Endometrium (tissue), 2 donors: ENCODE measurements around the gene ST8SIA6.
"Not testable (repeated sequence)": the region's sequence is repeated elsewhere in the genome, so short reads cannot be mapped to it uniquely, and the experiment has no call there.

Source experiments
- FAIRE-seq: peaks from 2 replicates; lab custom pipeline; 2012; peaks lifted over from hg19 to GRCh38; lab: Jason Lieb, UNC
- donor health status: control.
- donor health status: control.

The ST8SIA6 gene

DNA sequence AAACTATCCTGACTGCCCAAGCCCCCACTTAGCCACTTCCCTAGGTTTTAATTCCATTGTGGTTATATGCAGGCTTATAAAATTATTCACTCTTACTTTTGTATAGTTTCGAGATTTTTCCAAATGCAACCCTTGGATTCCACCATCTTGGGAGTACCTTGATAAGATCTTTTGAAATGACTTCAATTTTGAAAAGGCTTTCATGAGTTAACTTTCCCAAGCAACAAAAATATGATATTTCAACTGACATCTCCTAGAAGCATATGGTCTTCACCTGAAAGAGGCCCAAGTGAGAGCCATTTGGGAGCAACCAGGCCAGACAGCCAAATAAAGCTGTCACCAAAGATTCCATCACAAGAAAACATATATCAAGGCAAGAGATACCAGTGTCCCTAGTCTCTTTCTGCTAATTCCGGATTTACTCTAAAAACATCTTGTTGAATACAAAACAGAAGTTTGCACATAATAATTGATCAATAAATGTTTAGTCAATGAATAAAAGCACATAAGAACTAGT lies 1.7 kb upstream of the ST8SIA6 start:
- FAIRE-seq, result no peak

DNA sequence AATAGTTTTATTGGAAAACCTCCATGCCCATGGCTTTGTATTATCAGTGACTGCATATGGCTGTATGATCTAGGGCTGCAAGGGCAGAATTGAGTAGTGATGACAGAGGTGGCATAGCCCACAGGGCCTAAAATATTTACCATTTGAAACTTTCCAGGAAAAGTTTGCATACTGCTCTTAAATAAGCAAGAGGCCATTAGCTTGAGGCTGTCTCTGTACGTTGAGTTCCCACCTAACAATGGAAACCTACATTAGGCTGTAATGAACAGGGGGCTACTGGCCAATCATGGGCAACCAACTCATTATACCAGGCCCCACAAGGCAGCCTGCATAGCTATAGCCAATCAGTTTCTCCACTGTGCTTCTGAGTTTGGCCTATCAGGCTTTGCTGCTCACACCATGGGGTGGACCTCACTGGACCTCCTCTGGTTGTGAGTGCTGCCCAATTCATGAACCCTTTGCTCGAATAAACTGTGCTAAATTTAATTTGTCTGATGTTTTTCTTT lies 673 bp upstream of the ST8SIA6 start:
- no peak for FAIRE-seq

DNA sequence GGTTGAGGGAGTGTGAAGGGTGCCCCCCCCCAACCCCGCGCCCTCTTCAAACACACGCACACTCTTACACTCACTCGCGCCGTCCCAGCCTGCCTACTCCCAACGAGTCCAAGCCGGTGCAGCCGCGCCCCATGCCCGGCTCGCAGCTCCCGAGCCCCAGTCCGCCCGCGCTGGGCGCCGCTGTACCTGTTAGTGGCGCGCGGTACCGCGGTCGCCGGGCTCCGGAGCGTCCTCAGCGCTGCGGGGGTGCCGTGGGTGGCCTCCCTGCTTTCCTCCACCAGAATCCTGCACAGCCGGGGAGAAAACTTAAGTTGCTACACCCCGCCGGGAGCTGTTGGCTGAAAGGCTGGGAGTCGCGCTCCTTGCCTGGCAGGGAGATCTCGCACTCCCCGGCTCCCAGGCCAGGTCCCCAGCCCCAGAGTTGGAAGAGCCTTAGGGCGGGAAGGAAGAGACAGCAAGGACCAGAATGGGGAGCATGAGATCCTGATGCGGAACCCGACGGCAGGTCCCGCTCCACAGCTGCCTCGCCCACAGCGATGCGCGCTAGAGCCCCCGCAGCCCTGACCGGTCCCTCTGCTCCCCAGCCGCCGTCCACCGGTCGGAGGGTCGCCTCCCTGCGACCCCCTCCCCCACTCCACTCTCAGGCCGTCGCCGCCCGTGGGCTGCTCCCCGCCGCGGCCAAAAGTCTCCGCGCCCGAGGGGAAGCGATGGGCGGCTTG lies 863 bp downstream of the ST8SIA6 start:
- FAIRE-seq, result no peak

DNA sequence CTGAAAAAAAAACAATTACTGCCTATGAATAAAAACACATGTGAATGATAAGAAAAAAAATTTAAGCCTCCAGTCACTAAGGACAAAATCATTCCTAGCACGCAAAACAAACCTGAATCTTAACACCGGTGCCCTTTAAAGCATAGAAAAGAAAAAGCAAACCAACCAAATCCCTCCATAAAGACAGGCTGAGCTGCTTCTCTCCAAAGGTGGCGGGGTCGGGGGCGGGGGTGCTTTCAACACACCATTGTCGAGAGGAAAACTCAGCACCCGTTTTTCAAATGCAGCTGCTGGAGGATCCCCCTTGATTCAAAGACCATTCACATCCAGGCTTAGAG lies 1.4 kb downstream of the ST8SIA6 start:
- no peak for FAIRE-seq

DNA sequence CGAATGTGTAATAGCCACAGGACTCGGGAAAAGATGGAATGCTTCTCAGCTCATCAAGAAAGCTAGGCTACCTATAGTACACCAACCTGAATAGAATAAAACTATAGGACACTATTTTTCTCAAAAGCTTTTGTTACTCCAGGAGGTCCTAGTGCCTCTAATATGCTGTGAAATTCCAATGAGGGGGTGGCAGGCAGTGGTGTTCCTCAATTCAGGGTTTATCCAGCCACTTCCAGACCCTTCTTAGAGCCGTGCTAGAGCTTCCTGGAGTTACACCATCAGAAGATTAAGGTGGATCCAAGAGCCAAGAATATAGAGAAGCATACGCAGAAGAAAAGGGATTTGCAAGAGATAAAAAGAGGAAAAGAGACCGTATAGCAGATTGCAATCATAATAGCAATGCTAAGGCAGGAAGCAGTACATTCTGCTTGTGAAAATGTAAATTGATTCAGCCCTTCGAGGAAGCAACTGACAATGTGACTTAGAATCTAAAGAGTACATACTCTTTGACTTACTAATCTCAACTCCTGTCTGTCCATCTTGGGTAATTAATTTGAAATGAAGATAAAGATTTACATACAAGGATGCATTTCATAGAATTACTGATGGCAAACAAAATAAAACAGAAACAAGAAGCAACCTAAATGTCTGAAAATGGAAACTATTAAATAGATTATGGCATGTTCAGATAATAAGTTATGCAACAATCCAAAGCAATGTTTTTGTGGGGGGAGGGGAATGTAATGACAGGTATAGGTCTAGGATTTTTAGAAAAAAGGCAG lies 2.1 kb downstream of the ST8SIA6 start:
- no peak for FAIRE-seq

DNA sequence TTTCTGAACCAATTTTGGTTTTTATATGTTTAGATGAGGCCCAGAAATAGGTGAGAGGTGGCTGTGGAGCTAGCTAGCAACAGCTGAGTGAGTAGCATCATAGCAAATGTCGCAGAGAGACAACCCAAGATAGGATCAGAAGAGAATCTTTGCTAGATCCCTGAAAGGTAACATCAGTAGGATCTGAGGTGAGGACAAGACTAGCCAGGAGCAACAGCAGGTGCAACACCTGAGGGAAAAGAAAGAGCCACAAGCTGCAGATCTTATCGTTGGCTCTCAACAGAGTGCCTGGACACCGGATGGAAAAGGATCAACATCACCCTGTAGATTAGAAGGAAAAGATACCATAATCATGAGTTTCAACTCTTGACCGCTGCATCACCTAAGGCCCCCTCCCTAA lies 4.4 kb downstream of the ST8SIA6 start:
- no peak for FAIRE-seq

DNA sequence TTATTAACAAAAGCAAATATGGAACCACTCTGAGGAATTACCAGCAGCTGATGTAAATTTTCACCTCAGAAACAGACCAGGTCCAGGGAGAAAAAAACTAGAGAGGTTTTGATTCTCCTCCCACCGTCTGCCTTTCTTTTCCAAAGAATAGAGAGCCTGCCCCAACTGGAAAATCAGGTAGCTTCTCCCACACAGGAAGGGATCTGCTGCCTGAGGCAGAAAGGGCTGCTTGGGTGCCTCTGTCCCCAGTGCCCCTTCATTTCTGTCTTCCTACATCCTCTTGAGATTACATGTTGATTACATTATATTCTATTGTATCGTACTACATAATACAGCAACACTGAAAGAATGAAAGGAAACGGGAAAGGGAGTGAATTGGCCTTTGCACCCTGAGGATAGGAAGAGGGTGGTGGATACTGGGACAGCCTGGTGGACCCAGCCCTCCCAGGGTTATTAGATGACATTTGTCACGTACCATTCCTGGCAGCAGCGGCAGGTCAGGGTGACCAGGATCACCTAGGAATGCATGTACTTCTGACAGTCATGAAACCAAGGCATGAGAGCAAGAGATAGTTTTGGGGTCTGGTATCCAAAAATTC lies 8.9 kb downstream of the ST8SIA6 start:
- FAIRE-seq, result no peak

DNA sequence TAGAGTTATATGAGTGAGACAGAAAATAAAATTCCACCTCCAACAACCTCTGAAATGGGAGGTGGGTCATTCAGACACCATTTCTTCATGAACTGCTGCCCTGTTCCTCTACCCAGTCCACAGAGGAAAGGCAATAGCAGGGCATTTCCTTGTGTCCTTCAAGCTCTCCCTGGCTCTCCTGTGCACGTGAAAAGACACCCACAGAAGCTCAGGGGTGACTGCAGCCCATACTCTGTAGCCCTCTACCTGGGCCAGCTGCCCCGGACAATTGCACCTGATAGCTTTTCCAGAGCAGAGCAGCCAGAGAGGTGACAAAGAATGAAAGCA lies 10.0 kb downstream of the ST8SIA6 start:
- FAIRE-seq, result no peak

DNA sequence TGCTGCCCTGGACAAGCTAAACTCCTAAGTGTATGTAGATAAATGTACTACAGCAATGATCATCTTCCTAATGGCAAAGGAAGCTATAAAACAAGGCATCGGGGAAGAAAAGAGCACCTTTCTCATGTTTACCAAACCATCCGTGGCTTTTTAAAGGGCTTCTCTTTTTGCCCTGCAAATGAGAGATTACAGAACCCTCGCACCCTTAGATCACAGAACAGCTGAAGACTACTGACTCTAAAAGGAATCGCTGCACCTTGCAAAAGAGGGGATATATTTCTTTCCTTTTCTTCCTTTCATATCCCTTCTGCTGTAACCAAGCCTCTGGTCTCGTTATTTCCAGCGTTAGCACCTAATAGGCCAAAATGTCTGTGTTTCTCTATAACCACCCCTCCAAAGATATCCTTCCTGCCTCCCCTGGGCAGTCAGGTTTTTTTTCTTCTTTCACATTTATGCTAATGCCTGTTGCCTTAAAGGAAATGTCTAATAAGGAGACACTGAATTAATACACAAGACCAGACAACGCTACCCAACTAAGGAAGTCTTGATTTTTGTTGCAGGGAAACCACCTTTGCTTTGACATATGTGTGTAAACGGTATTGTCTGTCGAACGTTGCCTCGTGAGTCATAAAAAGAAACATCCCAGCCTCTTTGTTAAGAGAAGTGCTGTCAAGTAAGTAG lies 10.5 kb downstream of the ST8SIA6 start:
- FAIRE-seq, result no peak

DNA sequence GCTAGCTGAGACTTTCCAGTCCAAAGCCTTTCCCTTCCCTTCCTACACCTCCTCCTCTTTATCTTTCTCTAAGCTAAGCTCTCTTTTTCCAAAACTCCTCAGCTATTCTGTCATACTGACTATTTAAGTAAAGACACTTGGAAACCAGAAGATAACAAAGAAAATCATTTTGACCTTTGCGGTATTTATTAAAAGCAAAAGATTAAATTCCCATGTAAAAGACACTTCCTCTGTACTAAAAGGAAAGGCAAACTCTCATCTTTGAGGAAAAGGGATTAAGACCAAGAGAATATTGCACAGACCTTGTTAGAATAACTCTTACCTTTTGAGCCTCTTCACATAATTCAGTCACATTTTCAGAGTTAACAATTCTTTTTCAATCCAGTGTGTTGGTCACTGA lies 15.8 kb downstream of the ST8SIA6 start:
- FAIRE-seq, result no peak

DNA sequence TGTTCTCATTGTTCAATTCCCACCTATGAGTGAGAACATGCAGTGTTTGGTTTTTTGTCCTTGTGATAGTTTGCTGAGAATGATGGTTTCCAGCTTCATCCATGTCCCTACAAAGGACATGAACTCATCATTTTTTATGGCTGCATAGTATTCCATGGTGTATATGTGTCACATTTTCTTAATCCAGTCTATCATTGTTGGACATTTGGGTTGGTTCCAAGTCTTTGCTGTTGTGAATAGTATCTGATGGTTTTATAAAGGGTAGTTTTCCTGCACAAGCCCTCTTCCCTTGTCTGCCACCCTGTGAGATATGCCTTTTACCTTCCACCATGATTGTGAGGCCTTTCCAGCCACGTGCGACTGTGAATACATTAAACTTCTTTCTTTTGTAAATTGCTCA lies 17.8 kb downstream of the ST8SIA6 start:
- not testable (repeated sequence) for FAIRE-seq

DNA sequence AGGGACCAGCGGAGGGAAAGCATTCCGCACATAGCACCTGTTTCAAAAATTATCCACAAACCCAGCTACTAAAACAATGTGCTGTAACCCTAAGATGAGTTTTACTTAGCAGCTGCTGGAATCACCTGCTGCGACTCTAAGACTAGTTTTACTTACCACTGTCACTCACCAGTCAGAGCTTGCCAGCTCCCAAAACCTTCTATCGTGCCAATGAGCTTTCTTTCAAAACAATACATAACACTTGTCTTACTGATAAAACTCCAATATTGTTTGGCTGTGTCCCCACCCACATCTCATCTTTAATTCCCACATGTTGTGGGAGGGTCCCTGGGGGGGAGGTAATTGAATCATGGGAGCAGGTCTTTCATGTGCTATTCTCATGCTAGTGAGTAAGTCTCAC lies 18.4 kb downstream of the ST8SIA6 start:
- no peak for FAIRE-seq

DNA sequence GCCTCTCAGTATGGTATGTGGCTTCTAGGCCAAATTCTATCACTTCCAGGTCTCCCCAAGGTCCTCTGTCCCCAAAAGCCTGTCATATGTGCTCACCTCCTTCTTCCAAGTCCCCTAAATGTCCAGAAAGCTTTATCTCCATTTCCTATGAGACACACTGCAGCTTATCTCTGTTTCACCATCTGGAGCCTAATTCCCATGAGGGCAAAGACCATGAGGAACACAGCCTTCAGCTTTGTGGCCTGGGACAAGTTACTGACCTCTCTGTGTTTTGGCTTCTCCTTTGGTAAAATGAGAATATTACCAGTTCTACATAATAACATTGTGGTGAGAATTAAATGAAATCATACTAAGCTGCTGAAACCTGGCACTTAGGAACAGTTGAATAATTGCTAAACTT lies 19.2 kb downstream of the ST8SIA6 start:
- FAIRE-seq, result no peak

DNA sequence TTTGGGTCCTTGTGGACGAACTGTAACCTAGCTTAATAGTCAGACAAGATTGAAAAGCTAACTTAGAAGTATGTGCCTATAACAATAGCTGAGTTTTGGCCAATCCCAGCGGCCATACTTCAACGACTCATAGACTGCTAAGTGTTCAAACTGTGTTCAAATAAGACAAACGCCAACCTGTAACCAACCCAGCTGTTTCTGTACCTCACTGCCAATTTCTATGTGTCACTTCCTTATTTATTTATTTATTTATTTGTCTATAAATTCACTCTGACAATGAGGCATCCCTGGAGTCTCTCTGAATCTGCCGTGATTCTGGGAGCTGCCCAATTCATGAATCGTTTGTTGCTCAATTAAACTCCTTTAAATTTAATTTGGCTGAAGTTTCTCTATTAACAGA lies 21.7 kb downstream of the ST8SIA6 start:
- FAIRE-seq, result no peak

DNA sequence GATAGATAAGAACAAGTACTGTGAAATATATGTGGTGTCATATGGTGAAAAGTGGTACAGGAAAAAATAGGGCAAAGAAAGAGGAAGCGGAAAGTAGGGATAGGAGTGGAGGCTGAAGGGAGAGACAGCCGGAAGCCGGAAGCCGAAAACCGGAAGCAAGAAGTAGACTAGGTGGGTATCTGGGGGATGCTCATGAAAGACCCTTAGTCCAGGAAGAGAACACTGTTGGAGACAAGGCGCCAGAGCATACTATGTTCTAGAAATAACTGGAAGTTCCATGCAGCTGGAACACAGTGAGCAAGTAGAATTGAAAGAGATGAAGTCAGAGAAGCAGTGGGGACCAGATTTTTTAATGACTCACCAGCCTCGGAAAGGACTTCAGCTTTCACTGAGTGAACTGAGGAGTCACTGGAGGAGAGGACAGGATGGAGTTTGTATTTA lies 22.5 kb downstream of the ST8SIA6 start:
- FAIRE-seq, result no peak

DNA sequence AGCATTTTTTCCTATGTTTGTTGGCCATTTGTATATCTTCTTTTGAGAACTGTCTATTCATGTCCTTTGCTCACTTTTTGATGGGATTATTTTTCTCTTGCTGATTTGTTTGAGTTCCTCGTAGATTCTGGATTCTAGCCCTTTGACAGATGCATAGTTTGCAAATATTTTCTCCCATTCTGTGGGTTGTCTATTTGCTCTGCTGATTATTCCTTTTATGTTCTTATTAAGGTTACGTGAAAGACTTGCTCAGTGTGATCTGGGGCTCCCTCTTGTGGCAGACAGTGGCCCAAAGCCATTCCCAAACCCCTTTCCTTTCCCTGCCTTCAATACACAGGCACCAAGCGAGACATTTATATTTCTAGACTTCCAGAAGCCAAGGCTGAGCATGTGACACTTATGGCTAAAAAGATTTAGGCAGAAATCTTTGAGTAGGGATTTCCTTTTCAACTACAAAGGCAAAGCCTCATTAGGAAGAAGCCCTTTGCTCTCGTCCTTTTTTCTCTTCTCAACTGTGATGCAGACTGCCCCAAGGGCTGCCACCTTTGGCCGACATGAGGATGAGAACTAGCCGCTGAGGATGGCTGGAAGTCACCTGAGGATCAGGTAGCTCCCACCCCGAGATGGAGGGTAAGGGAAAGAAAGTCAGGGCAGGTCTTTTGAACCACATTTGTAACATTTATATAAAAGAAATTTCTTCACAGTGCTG lies 23.6 kb downstream of the ST8SIA6 start:
- FAIRE-seq, result peak; percentile 54

DNA sequence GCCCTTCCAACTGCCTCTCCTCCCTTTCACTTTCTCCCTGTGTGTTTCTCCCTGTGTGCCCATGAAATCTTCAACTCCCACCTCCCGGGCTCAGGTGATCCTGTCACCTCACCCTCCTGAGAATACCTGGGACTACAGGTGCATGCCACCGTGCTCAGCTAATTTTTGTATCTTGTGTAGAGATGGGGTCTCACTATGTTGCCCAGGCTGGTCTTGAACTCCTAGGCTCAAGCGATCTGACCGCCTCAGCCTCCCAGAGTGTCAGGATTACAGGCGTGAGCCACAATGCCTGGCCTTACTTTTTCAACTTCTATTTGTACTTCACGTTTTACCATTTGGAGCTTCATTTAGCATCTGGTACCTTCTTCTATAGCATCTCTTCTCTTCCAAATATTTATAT lies 24.9 kb downstream of the ST8SIA6 start:
- FAIRE-seq, result no peak

DNA sequence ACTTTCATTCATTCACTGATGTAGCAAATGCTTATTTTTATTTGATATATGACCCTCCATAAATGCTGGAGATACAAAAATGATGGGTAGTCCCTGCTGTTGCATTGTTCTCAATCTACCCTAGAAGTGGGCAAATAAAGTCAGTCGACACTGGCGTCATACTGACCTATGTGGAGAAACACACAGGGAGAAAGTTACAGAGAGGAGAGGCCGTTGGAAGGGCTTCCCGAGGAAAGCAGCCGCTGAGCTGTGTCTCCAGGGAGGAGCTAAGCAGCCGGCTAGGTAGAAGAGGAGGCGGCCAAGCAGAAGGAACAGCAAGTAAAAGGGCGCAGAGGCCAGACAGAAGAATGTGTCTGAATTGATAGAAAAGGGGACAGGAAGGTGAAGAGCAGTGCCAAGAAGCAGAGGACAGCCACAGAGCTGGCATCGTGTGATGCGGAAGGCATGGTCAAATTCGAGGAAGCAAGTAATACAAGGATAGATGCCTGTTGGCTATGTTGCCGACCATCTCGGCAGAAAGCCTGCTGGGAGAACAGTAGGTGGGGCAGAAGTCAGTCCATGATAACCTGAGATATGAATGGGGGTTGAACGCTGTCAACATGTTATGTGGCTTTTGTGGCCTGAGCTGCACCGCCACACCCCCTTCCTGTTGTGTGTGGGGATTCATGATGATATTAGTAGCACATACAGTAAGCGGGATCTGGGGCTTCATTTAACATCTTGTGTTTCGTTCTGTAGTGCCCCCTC lies 25.9 kb downstream of the ST8SIA6 start:
- no peak for FAIRE-seq

DNA sequence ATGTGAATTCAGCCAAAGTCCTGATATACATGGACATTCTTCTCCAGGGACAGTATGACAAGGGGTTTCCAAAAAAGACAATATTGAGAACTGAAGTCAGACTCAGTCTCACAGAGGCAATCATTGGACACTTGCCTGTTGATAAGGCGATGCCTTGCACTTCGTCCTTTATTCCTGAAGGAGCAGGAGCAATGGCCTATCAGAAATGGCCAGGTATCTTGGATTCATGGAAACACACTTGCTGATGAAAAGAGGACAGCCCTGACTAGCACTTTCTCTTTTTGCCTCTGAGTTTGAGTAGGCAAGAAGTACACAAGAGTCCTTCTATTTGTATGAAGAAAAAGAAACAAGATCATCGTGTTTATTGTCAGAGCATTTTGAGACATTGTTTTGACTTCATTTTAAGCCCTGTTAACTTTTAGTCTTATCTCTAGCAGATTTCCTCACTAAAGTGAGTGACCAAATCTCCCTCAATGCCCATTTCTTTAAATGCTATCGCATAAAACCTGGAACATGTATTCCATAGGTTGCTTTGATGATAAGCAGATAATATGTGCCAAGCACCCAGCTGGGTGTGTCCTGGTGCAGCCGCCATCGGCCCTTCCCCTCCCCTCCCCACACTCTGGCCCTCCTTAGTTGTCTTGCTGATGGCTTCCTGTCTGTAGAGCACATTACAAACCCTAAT lies 26.6 kb downstream of the ST8SIA6 start:
- FAIRE-seq, result no peak

DNA sequence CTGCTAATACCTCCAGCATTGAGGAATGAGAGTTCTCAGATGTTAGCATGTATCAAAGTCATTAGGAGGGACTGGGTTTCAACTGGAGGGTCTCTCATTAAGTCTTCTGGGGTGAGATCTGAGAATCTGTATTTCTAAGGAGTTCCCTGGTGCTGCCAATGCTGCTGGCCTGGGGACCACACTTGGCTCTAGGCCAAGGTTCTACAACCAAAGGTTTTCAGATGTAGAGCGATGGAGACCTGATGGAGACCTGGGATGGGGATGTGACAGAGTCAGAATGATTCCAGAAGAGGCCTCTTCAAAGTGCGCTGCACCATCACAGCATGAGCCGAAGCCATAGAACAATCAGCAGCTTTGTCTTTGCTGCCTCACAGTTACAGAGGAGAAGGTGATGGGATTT lies 27.2 kb downstream of the ST8SIA6 start:
- no peak for FAIRE-seq
